NT2/D1 (cell line): Measurements from ENCODE around the gene F13A1.

Source experiments
- DNase-seq: peaks from one replicate; pipeline ENCODE4 v3.0.0-alpha.2; 2011; ENCODE audit warnings: low read depth, low spot score
- H3K27me3 ChIP-seq: 2 replicates; pipeline ENCODE4 v1.6.0; 2011; ENCODE audit warnings: mild to moderate bottlenecking; ENCODE audit not compliant: insufficient read length, insufficient read depth
- H3K36me3 ChIP-seq: 2 replicates; pipeline ENCODE4 v1.6.1; 2011; ENCODE audit warnings: mild to moderate bottlenecking, low read length, mixed read lengths; ENCODE audit not compliant: insufficient read depth, insufficient read length
- H3K4me1 ChIP-seq: 2 replicates; pipeline ENCODE4 v1.5.1; 2011; ENCODE audit not compliant: insufficient read depth, insufficient read length
- H3K4me3 ChIP-seq: 2 replicates; pipeline ENCODE4 v1.5.1; 2011; ENCODE audit warnings: low read depth; ENCODE audit not compliant: insufficient read length
- H3K9ac ChIP-seq: 2 replicates; pipeline ENCODE4 v1.6.0; 2011; ENCODE audit warnings: low read depth; ENCODE audit not compliant: insufficient read length
- H3K9me3 ChIP-seq: 2 replicates; pipeline ENCODE4 v1.5.1; 2011; ENCODE audit warnings: mild to moderate bottlenecking, low read length; ENCODE audit not compliant: insufficient read depth
- SUZ12 ChIP-seq: IDR thresholded peaks from 2 replicates; pipeline ENCODE4 v1.6.1; 2011; ENCODE audit not compliant: insufficient read length, insufficient read depth; ENCODE audit errors: extremely low read depth
- YY1 ChIP-seq: IDR thresholded peaks from 2 replicates; pipeline ENCODE4 v1.6.1; 2011; ENCODE audit not compliant: insufficient read length, insufficient read depth
- ZNF274 ChIP-seq: IDR thresholded peaks from 2 replicates; pipeline ENCODE4 v1.6.1; 2011; ENCODE audit warnings: mild to moderate bottlenecking, low read depth, low read length

F13A1 gene

GRCh38 chr6:6260196-6260722 is 60.2 kb downstream of the F13A1 start:
- Histone ChIP-seq H3K27me3 (no peaks in the 10 kb centered on the region), H3K9ac (no peak overlapping the region), H3K36me3 (no peaks in the 10 kb centered on the region), H3K4me1 (no peaks in the 10 kb centered on the region), H3K4me3 (no peak overlapping the region), H3K9me3 (no peaks in the 10 kb centered on the region)
- no peak for DNase-seq
- no peak for TF ChIP-seq SUZ12
- no peak for TF ChIP-seq ZNF274
- TF ChIP-seq YY1: no peak

- Histone ChIP-seq H3K9me3 (no peaks in the 10 kb centered on the region), H3K36me3 (no peaks in the 10 kb centered on the region), H3K4me3 (no peak overlapping the region), H3K27me3 (no peaks in the 10 kb centered on the region), H3K9ac (no peak overlapping the region), H3K4me1 (no peaks in the 10 kb centered on the region)
- DNase-seq: no peak
- TF ChIP-seq ZNF274: no peak
- no peak for TF ChIP-seq YY1
- no peak for TF ChIP-seq SUZ12
These were observed 63.6 kb downstream of the F13A1 start for GRCh38 chr6:6256886-6257285.

- Histone ChIP-seq H3K9me3 (no peaks in the 10 kb centered on the region), H3K4me3 (no peak overlapping the region), H3K9ac (no peak overlapping the region), H3K36me3 (no peaks in the 10 kb centered on the region), H3K27me3 (no peaks in the 10 kb centered on the region), H3K4me1 (no peaks in the 10 kb centered on the region)
- no peak for DNase-seq
- TF ChIP-seq YY1: no peak
- no peak for TF ChIP-seq ZNF274
- no peak for TF ChIP-seq SUZ12
These were observed 64.2 kb downstream of the F13A1 start for GRCh38 chr6:6256259-6256658.

GRCh38 chr6:6251555-6252280 is 68.7 kb downstream of the F13A1 start:
- H3K27me3 ChIP-seq: no peaks in the 10 kb centered on the region
- H3K4me1 ChIP-seq: no peaks in the 10 kb centered on the region
- DNase-seq: no peak
- no peak overlapping the region for H3K9ac ChIP-seq
- no peaks in the 10 kb centered on the region for H3K9me3 ChIP-seq
- no peak overlapping the region for H3K4me3 ChIP-seq
- TF ChIP-seq YY1: no peak
- no peaks in the 10 kb centered on the region for H3K36me3 ChIP-seq

- Histone ChIP-seq H3K27me3 (no peaks in the 10 kb centered on the region), H3K4me3 (no peak overlapping the region), H3K4me1 (no peaks in the 10 kb centered on the region), H3K9me3 (no peaks in the 10 kb centered on the region), H3K36me3 (no peaks in the 10 kb centered on the region), H3K9ac (no peak overlapping the region)
- no peak for TF ChIP-seq YY1
- TF ChIP-seq SUZ12: no peak
- DNase-seq: no peak
These were observed 71.8 kb downstream of the F13A1 start for GRCh38 chr6:6248651-6249050.

- Histone ChIP-seq H3K9ac (no peak overlapping the region), H3K9me3 (no peaks in the 10 kb centered on the region), H3K36me3 (no peaks in the 10 kb centered on the region), H3K4me1 (no peaks in the 10 kb centered on the region), H3K27me3 (no peaks in the 10 kb centered on the region), H3K4me3 (no peak overlapping the region)
- TF ChIP-seq ZNF274: no peak
- TF ChIP-seq YY1: no peak
- TF ChIP-seq SUZ12: no peak
- DNase-seq: no peak
These were observed 73.9 kb downstream of the F13A1 start for GRCh38 chr6:6246544-6246943.

- no peak for DNase-seq
- no peaks in the 10 kb centered on the region for H3K4me1 ChIP-seq
- no peak overlapping the region for H3K9ac ChIP-seq
- H3K36me3 ChIP-seq: no peaks in the 10 kb centered on the region
- H3K9me3 ChIP-seq: no peaks in the 10 kb centered on the region
- no peak overlapping the region for H3K4me3 ChIP-seq
- no peak for TF ChIP-seq YY1
- no peak for TF ChIP-seq ZNF274
- no peak for TF ChIP-seq SUZ12
- H3K27me3 ChIP-seq: no peaks in the 10 kb centered on the region
These were observed 75.8 kb downstream of the F13A1 start for GRCh38 chr6:6244624-6245023.
